ENCODE data around the gene LIMS4. TPM values are rescaled to one million over a fixed set of nuclear protein-coding genes. Genes with fewer than 3 reads are reported as not detected.
"Not testable (repeated sequence)": the region's sequence is repeated elsewhere in the genome, so short reads cannot be mapped to it uniquely, and the experiment has no call there.

LIMS4 gene
- total RNA-seq, 2 donors from 2014 or later, result 0.48 to 1.7 TPM

GRCh38 chr2:110480084-110480483 lies 7.5 kb upstream of the LIMS4 start:
- no CpG with 5 or more reads among the region's 4 CpGs for WGBS, 2 experiments (ENCODE audit: insufficient coverage in 1 of 2, insufficient read length in 1 of 2)
- H3K4me1 Mint-ChIP-seq; H3K36me3 ChIP-seq (ENCODE audit: control insufficient read depth, insufficient read depth, low read length); H3K27ac ChIP-seq (ENCODE audit: low read depth, low read length); DNase-seq; H3K9me3 Mint-ChIP-seq; H3K4me3 ChIP-seq (ENCODE audit: low read length); H3K36me3 Mint-ChIP-seq (ENCODE audit: low read depth); H3K27ac Mint-ChIP-seq; H3K4me3 Mint-ChIP-seq; H3K9ac ChIP-seq (ENCODE audit: extremely low read depth, low read length, poor library complexity, severe bottlenecking); H3K27me3 Mint-ChIP-seq (ENCODE audit: insufficient read depth); H3K27me3 ChIP-seq (ENCODE audit: control insufficient read depth, insufficient read depth, low read length, poor library complexity, severe bottlenecking); H3K4me1 ChIP-seq (ENCODE audit: control insufficient read depth, insufficient read depth, low read length); H3K9me3 ChIP-seq (ENCODE audit: control insufficient read depth, low read length): not testable (repeated sequence)

- H3K27ac ChIP-seq (ENCODE audit: low read depth, low read length); H3K9me3 ChIP-seq (ENCODE audit: control insufficient read depth, low read length); H3K27me3 ChIP-seq (ENCODE audit: control insufficient read depth, insufficient read depth, low read length, poor library complexity, severe bottlenecking); H3K36me3 Mint-ChIP-seq (ENCODE audit: low read depth); H3K9me3 Mint-ChIP-seq; DNase-seq; H3K9ac ChIP-seq (ENCODE audit: extremely low read depth, low read length, poor library complexity, severe bottlenecking); H3K27ac Mint-ChIP-seq; H3K4me1 ChIP-seq (ENCODE audit: control insufficient read depth, insufficient read depth, low read length); H3K4me3 ChIP-seq (ENCODE audit: low read length); H3K4me3 Mint-ChIP-seq; H3K36me3 ChIP-seq (ENCODE audit: control insufficient read depth, insufficient read depth, low read length); H3K27me3 Mint-ChIP-seq (ENCODE audit: insufficient read depth); H3K4me1 Mint-ChIP-seq: not testable (repeated sequence)
- WGBS, 2 experiments (ENCODE audit: insufficient coverage in 1 of 2, insufficient read length in 1 of 2), result no CpG with 5 or more reads among the region's 7 CpGs
These were observed 4.8 kb upstream of the LIMS4 start for GRCh38 chr2:110477370-110477769.

- H3K9ac ChIP-seq (ENCODE audit: extremely low read depth, low read length, poor library complexity, severe bottlenecking); DNase-seq; H3K27ac Mint-ChIP-seq; H3K27me3 Mint-ChIP-seq (ENCODE audit: insufficient read depth); H3K9me3 Mint-ChIP-seq; H3K27me3 ChIP-seq (ENCODE audit: control insufficient read depth, insufficient read depth, low read length, poor library complexity, severe bottlenecking); H3K27ac ChIP-seq (ENCODE audit: low read depth, low read length); H3K4me3 ChIP-seq (ENCODE audit: low read length); H3K9me3 ChIP-seq (ENCODE audit: control insufficient read depth, low read length); H3K36me3 Mint-ChIP-seq (ENCODE audit: low read depth); H3K4me1 ChIP-seq (ENCODE audit: control insufficient read depth, insufficient read depth, low read length); H3K36me3 ChIP-seq (ENCODE audit: control insufficient read depth, insufficient read depth, low read length); H3K4me3 Mint-ChIP-seq; H3K4me1 Mint-ChIP-seq: not testable (repeated sequence)
- no CpG with 5 or more reads among the region's 6 CpGs for WGBS, 2 experiments (ENCODE audit: insufficient coverage in 1 of 2, insufficient read length in 1 of 2)
These were observed 4.3 kb upstream of the LIMS4 start for GRCh38 chr2:110476952-110477351.

- H3K4me1 ChIP-seq (ENCODE audit: control insufficient read depth, insufficient read depth, low read length); H3K9me3 Mint-ChIP-seq; H3K27ac ChIP-seq (ENCODE audit: low read depth, low read length); H3K27ac Mint-ChIP-seq; H3K36me3 Mint-ChIP-seq (ENCODE audit: low read depth); H3K9ac ChIP-seq (ENCODE audit: extremely low read depth, low read length, poor library complexity, severe bottlenecking); H3K4me3 ChIP-seq (ENCODE audit: low read length); H3K27me3 Mint-ChIP-seq (ENCODE audit: insufficient read depth); H3K9me3 ChIP-seq (ENCODE audit: control insufficient read depth, low read length); H3K4me1 Mint-ChIP-seq; H3K27me3 ChIP-seq (ENCODE audit: control insufficient read depth, insufficient read depth, low read length, poor library complexity, severe bottlenecking); H3K36me3 ChIP-seq (ENCODE audit: control insufficient read depth, insufficient read depth, low read length); H3K4me3 Mint-ChIP-seq; DNase-seq: not testable (repeated sequence)
- WGBS, 2 experiments (ENCODE audit: insufficient coverage in 1 of 2, insufficient read length in 1 of 2), result no CpG with 5 or more reads among the region's 3 CpGs
These were observed 3.2 kb upstream of the LIMS4 start for GRCh38 chr2:110475627-110476359.

- not testable (repeated sequence) for H3K27ac ChIP-seq (ENCODE audit: low read depth, low read length); H3K4me3 Mint-ChIP-seq; H3K9me3 ChIP-seq (ENCODE audit: control insufficient read depth, low read length); H3K9ac ChIP-seq (ENCODE audit: extremely low read depth, low read length, poor library complexity, severe bottlenecking); H3K36me3 Mint-ChIP-seq (ENCODE audit: low read depth); H3K36me3 ChIP-seq (ENCODE audit: control insufficient read depth, insufficient read depth, low read length); H3K4me3 ChIP-seq (ENCODE audit: low read length); H3K9me3 Mint-ChIP-seq; H3K27me3 ChIP-seq (ENCODE audit: control insufficient read depth, insufficient read depth, low read length, poor library complexity, severe bottlenecking); H3K4me1 ChIP-seq (ENCODE audit: control insufficient read depth, insufficient read depth, low read length); H3K27ac Mint-ChIP-seq; H3K4me1 Mint-ChIP-seq; DNase-seq; H3K27me3 Mint-ChIP-seq (ENCODE audit: insufficient read depth)
- no CpG with 5 or more reads among the region's 4 CpGs for WGBS, 2 experiments (ENCODE audit: insufficient coverage in 1 of 2, insufficient read length in 1 of 2)
These were observed 2.3 kb upstream of the LIMS4 start for GRCh38 chr2:110474898-110475297.

GRCh38 chr2:110473059-110473358 lies 393 bp upstream of the LIMS4 start:
- H3K27ac ChIP-seq (ENCODE audit: low read depth, low read length), result not testable (repeated sequence)

GRCh38 chr2:110468921-110469320 lies 3.7 kb downstream of the LIMS4 start:
- H3K9ac ChIP-seq (ENCODE audit: extremely low read depth, low read length, poor library complexity, severe bottlenecking); H3K36me3 Mint-ChIP-seq (ENCODE audit: low read depth); H3K4me3 ChIP-seq (ENCODE audit: low read length); H3K27me3 Mint-ChIP-seq (ENCODE audit: insufficient read depth); H3K4me1 ChIP-seq (ENCODE audit: control insufficient read depth, insufficient read depth, low read length); H3K9me3 Mint-ChIP-seq; H3K4me3 Mint-ChIP-seq; H3K36me3 ChIP-seq (ENCODE audit: control insufficient read depth, insufficient read depth, low read length); H3K27ac Mint-ChIP-seq; DNase-seq; H3K27me3 ChIP-seq (ENCODE audit: control insufficient read depth, insufficient read depth, low read length, poor library complexity, severe bottlenecking); H3K4me1 Mint-ChIP-seq; H3K9me3 ChIP-seq (ENCODE audit: control insufficient read depth, low read length); H3K27ac ChIP-seq (ENCODE audit: low read depth, low read length): not testable (repeated sequence)
- WGBS, 2 experiments (ENCODE audit: insufficient coverage in 1 of 2, insufficient read length in 1 of 2), result no CpG with 5 or more reads among the region's 7 CpGs

More at GRCh38 chr2:110473059-110473358, 393 bp upstream of the LIMS4 start:
- H3K4me1 ChIP-seq (ENCODE audit: control insufficient read depth, insufficient read depth, low read length); H3K27me3 Mint-ChIP-seq (ENCODE audit: insufficient read depth); H3K4me1 Mint-ChIP-seq; DNase-seq; H3K9me3 ChIP-seq (ENCODE audit: control insufficient read depth, low read length); H3K27me3 ChIP-seq (ENCODE audit: control insufficient read depth, insufficient read depth, low read length, poor library complexity, severe bottlenecking); H3K4me3 ChIP-seq (ENCODE audit: low read length); H3K27ac Mint-ChIP-seq; H3K36me3 ChIP-seq (ENCODE audit: control insufficient read depth, insufficient read depth, low read length); H3K9ac ChIP-seq (ENCODE audit: extremely low read depth, low read length, poor library complexity, severe bottlenecking); H3K4me3 Mint-ChIP-seq; H3K9me3 Mint-ChIP-seq; H3K36me3 Mint-ChIP-seq (ENCODE audit: low read depth): not testable (repeated sequence)
- no CpG with 5 or more reads among the region's 3 CpGs for WGBS, 2 experiments (ENCODE audit: insufficient coverage in 1 of 2, insufficient read length in 1 of 2)

Data from endodermal cell (in vitro differentiated cells).